Measurements from ENCODE around the gene ACVR2A.

Gene ACVR2A

GRCh38 chr2:147927053-147927588, 82.3 kb downstream of the ACVR2A start:
- no peak for DNase-seq

GRCh38 chr2:147933931-147934330, 89.1 kb downstream of the ACVR2A start:
- no peak for DNase-seq

- DNase-seq: no peak
These were observed 90.2 kb downstream of the ACVR2A start for GRCh38 chr2:147934881-147935620.

- no peak for DNase-seq
These were observed 93.0 kb downstream of the ACVR2A start for GRCh38 chr2:147937744-147938349.

- DNase-seq: no peak
These were observed 94.5 kb downstream of the ACVR2A start for GRCh38 chr2:147939313-147939712.

- no peak for DNase-seq
These were observed 100.8 kb downstream of the ACVR2A start for GRCh38 chr2:147945660-147946059.

GRCh38 chr2:147952118-147952517, 107.3 kb downstream of the ACVR2A start:
- no peak for DNase-seq

GRCh38 chr2:147968571-147968970, 123.7 kb downstream of the ACVR2A start:
- DNase-seq: no peak

- no peak for DNase-seq
These were observed 131.3 kb downstream of the ACVR2A start for GRCh38 chr2:147976102-147976501.

GRCh38 chr2:147977679-147978078, 132.8 kb downstream of the ACVR2A start:
- DNase-seq: no peak

Measured in NCI-H1436 treated with DMSO at 0.1 percent for 48 hours (cell line).